Activated T-cell treated with anti-CD3 and anti-CD28 coated beads for 4 hours (primary cell): ENCODE results near the gene PWWP2B.
A peak's percentile ranks its signal among the peaks of the same experiment; 100 is the strongest.

Source experiments
- DNase-seq: peaks from one replicate; pipeline ENCODE4 v3.0.0-alpha.2; 2020

Gene PWWP2B

GRCh38 chr10:132449811-132450181 lies 52.8 kb downstream of the PWWP2B start:
- no peak for DNase-seq

GRCh38 chr10:132450466-132450824 lies 53.4 kb downstream of the PWWP2B start:
- no peak for DNase-seq

GRCh38 chr10:132450825-132451505 lies 54.0 kb downstream of the PWWP2B start:
- no peak for DNase-seq

GRCh38 chr10:132451506-132452215 lies 54.7 kb downstream of the PWWP2B start:
- DNase-seq: no peak

- peak; percentile 47 for DNase-seq
These were observed 55.2 kb downstream of the PWWP2B start for GRCh38 chr10:132452216-132452650.

GRCh38 chr10:132452651-132453469 lies 55.9 kb downstream of the PWWP2B start:
- DNase-seq: peak; percentile 86

GRCh38 chr10:132453470-132453861 lies 56.5 kb downstream of the PWWP2B start:
- no peak for DNase-seq

GRCh38 chr10:132454296-132455198 lies 57.5 kb downstream of the PWWP2B start:
- DNase-seq: no peak

- DNase-seq: no peak
These were observed 58.5 kb downstream of the PWWP2B start for GRCh38 chr10:132455441-132455971.

- no peak for DNase-seq
These were observed 59.2 kb downstream of the PWWP2B start for GRCh38 chr10:132455986-132456847.

GRCh38 chr10:132456881-132457280 lies 59.9 kb downstream of the PWWP2B start:
- DNase-seq: no peak

GRCh38 chr10:132457328-132458070 lies 60.5 kb downstream of the PWWP2B start:
- no peak for DNase-seq

- no peak for DNase-seq
These were observed 61.1 kb downstream of the PWWP2B start for GRCh38 chr10:132458071-132458585.

- DNase-seq: peak; percentile 66
These were observed 61.7 kb downstream of the PWWP2B start for GRCh38 chr10:132458586-132459300.

- no peak for DNase-seq
These were observed 62.5 kb downstream of the PWWP2B start for GRCh38 chr10:132459301-132460003.

- DNase-seq: no peak
These were observed 63.1 kb downstream of the PWWP2B start for GRCh38 chr10:132460071-132460470.

GRCh38 chr10:132460691-132461090 lies 63.7 kb downstream of the PWWP2B start:
- no peak for DNase-seq

GRCh38 chr10:132461103-132461682 lies 64.2 kb downstream of the PWWP2B start:
- DNase-seq: no peak
